Measurements from ENCODE around the gene MFAP3.

- no peak for TF ChIP-seq PATZ1 (CRISPR knock-in tag; IDR thresholded peaks at IDR 0.05; ENCODE audit: borderline replicate concordance)
- no peak for TF ChIP-seq TSHZ2 (CRISPR knock-in tag; IDR thresholded peaks at IDR 0.05)
- no peak for TF ChIP-seq ARNTL (CRISPR knock-in tag; IDR thresholded peaks at IDR 0.05; ENCODE audit: borderline replicate concordance, low read depth)
- no peak for TF ChIP-seq ZNF8 (CRISPR knock-in tag; IDR thresholded peaks at IDR 0.05)
- TF ChIP-seq POU6F1 (CRISPR knock-in tag; IDR thresholded peaks at IDR 0.05; ENCODE audit: borderline replicate concordance, low read depth), result no peak
- TF ChIP-seq CREB5 (CRISPR knock-in tag; IDR thresholded peaks at IDR 0.05; ENCODE audit: low read depth), result no peak
- TF ChIP-seq ESRRG (CRISPR knock-in tag; IDR thresholded peaks at IDR 0.05), result no peak
- no peak for TF ChIP-seq GLIS3 (CRISPR knock-in tag; IDR thresholded peaks at IDR 0.05)
- TF ChIP-seq BACH2 (CRISPR knock-in tag; IDR thresholded peaks at IDR 0.05; ENCODE audit: borderline replicate concordance), result no peak
These were observed 14.7 kb downstream of the MFAP3 start for GRCh38 chr5:154053468-154053867.
